Endothelial cell of umbilical vein (primary cell): ENCODE measurements around the gene CNTLN. TPM values are rescaled to one million over a fixed set of nuclear protein-coding genes. Genes with fewer than 3 reads are reported as not detected.
"Not testable (repeated sequence)": the region's sequence is repeated elsewhere in the genome, so short reads cannot be mapped to it uniquely, and the experiment has no call there.

Experiments used
- BruUV-seq: library from RNA; stranded (reverse); fragments of 400-500 nt; replicated peaks from 2 replicates; lab custom pipeline; 2021; lab: Mats Ljungman, UMichigan
- CTCF ChIA-PET: fragments of 300-600, 350-600 bp; sonication (Branson Sonifier 250); formaldehyde crosslinking; loops from one replicate; lab custom pipeline; 2021; ENCODE audit warnings: antibody characterized with exemption, inconsistent platforms; lab: Charles Lee
- POLR2A ChIA-PET: fragments of 300-600, 350-600 bp; sonication (Branson Sonifier 250); formaldehyde crosslinking; loops from one replicate; lab custom pipeline; 2021; ENCODE audit warnings: antibody characterized with exemption, inconsistent platforms; lab: Charles Lee
- DNase-seq: peaks from one replicate; pipeline ENCODE4 v3.0.0-alpha.2; 2011; ENCODE audit warnings: low read depth, low spot score
- FAIRE-seq: peaks from 2 replicates; lab custom pipeline; 2011; peaks lifted over from hg19 to GRCh38; lab: Jason Lieb, UNC
- H2AFZ ChIP-seq: 2 replicates; pipeline ENCODE4 v1.6.0; 2012; ENCODE audit warnings: low read depth, low read length, control low read depth, inconsistent platforms
- H3K27ac ChIP-seq: 2 replicates; pipeline ENCODE4 v1.5.1; 2011; ENCODE audit warnings: low read depth, mild to moderate bottlenecking, control low read depth, low read length, moderate library complexity; ENCODE audit not compliant: insufficient read depth
- H3K27me3 ChIP-seq, 2 experiments: 2 replicates each; pipeline versions ENCODE4 v1.6.0 to v1.6.1; 2011; ENCODE audit warnings: low read length in 2 of 2, mixed read lengths in 1 of 2; ENCODE audit not compliant: control insufficient read depth in 2 of 2, insufficient read depth in 2 of 2
- H3K36me3 ChIP-seq, 2 experiments: 2 replicates in 1 of 2; 3 replicates in 1 of 2; pipeline ENCODE4 v1.5.1; 2011; ENCODE audit warnings: low read length in 2 of 2, mild to moderate bottlenecking in 1 of 2, moderate library complexity in 1 of 2; ENCODE audit not compliant: control insufficient read depth in 2 of 2, insufficient read depth in 2 of 2; ENCODE audit errors: extremely low read depth in 1 of 2
- H3K4me1 ChIP-seq: 3 replicates; pipeline ENCODE4 v1.5.1; 2011; ENCODE audit warnings: mild to moderate bottlenecking, low read length; ENCODE audit not compliant: control insufficient read depth, insufficient read depth; ENCODE audit errors: extremely low read depth
- H3K4me2 ChIP-seq: 2 replicates; pipeline ENCODE4 v1.6.1; 2011; ENCODE audit warnings: low read length, control low read depth, mixed read lengths; ENCODE audit not compliant: insufficient read depth
- H3K4me3 ChIP-seq, 3 experiments: fragments of 200-600 bp in 1 of 3; sonication (generic), shearing (Covaris generic) in 1 of 3; replicated peaks in 1 of 3; 2 replicates each; pipeline ENCODE4 v1.5.1; 2011 to 2016; ENCODE audit warnings: control low read depth in 3 of 3, low read length in 3 of 3, mild to moderate bottlenecking in 2 of 3, inconsistent platforms in 1 of 3, low read depth in 1 of 3, moderate library complexity in 1 of 3; ENCODE audit not compliant: insufficient read depth in 1 of 3
- H3K79me2 ChIP-seq: 2 replicates; pipeline ENCODE4 v1.6.0; 2012; ENCODE audit warnings: low read length, inconsistent platforms; ENCODE audit not compliant: control insufficient read depth, insufficient read depth
- H3K9ac ChIP-seq: replicated peaks from 2 replicates; pipeline ENCODE3; 2011; ENCODE audit warnings: low read length, control low read depth; ENCODE audit not compliant: insufficient read depth; ENCODE audit errors: extremely low read depth
- H3K9me1 ChIP-seq: replicated peaks from 3 replicates; pipeline ENCODE4 v1.6.0; 2011; ENCODE audit warnings: mild to moderate bottlenecking, low read length; ENCODE audit not compliant: control insufficient read depth, insufficient read depth; ENCODE audit errors: extremely low read depth
- H3K9me3 ChIP-seq: replicated peaks from 2 replicates; pipeline ENCODE4 v1.5.1; 2012; ENCODE audit warnings: low read length, inconsistent platforms; ENCODE audit not compliant: control insufficient read depth, insufficient read depth
- H4K20me1 ChIP-seq: replicated peaks from 2 replicates; pipeline ENCODE3; 2011; ENCODE audit warnings: mild to moderate bottlenecking, low read length; ENCODE audit not compliant: control insufficient read depth, insufficient read depth; ENCODE audit errors: extremely low read depth
- CTCF ChIP-seq, 2 donors: IDR thresholded peaks; 1 replicate in 1 of 2; 2 replicates in 1 of 2; pipeline ENCODE4 v1.5.1; 2011; ENCODE audit warnings: low read length in 2 of 2, mild to moderate bottlenecking in 2 of 2, moderate library complexity in 2 of 2, control low read depth in 1 of 2, inconsistent platforms in 1 of 2, low read depth in 1 of 2; ENCODE audit not compliant: insufficient read depth in 1 of 2; ENCODE audit errors: extremely low read depth in 1 of 2
- EZH2 ChIP-seq: IDR thresholded peaks from 2 replicates; pipeline ENCODE4 v1.6.1; 2012; ENCODE audit warnings: borderline replicate concordance, low read depth, mild to moderate bottlenecking, moderate library complexity, low read length, inconsistent platforms; ENCODE audit not compliant: severe bottlenecking
- FOS ChIP-seq: IDR thresholded peaks from 2 replicates; pipeline ENCODE4 v1.6.1; 2011; ENCODE audit warnings: mild to moderate bottlenecking, low read length, moderate library complexity, borderline replicate concordance; ENCODE audit not compliant: insufficient read depth
- GATA2 ChIP-seq: IDR thresholded peaks from 2 replicates; pipeline ENCODE4 v1.7.0; 2011; ENCODE audit warnings: low read depth, mild to moderate bottlenecking, moderate library complexity, mixed read lengths, low read length; ENCODE audit not compliant: insufficient read length, insufficient read depth
- JUN ChIP-seq: IDR thresholded peaks from 2 replicates; pipeline ENCODE4 v1.6.1; 2011; ENCODE audit warnings: borderline replicate concordance, low read depth; ENCODE audit not compliant: insufficient read length, insufficient read depth
- MYC ChIP-seq: IDR thresholded peaks from one replicate; pipeline ENCODE4 v1.6.1; 2011; ENCODE audit warnings: mild to moderate bottlenecking, low read depth, low read length
- POLR2A ChIP-seq: IDR thresholded peaks from 2 replicates; pipeline ENCODE4 v1.6.1; 2012; ENCODE audit warnings: low read depth, mild to moderate bottlenecking, control low read depth, low read length
- POLR2AphosphoS5 ChIP-seq: IDR thresholded peaks from 2 replicates; pipeline ENCODE4 v1.6.1; 2012; ENCODE audit warnings: low read depth, mild to moderate bottlenecking, control low read depth, low read length, moderate library complexity; ENCODE audit not compliant: insufficient read depth
- dilution Hi-C: fragments of 300-500 bp; cut with MboI; formaldehyde crosslinking; loops from one replicate; pipeline ENCODE4 v1.15.0; 2019; ENCODE audit warnings: low sequenced_read_pairs; ENCODE audit not compliant: extremely low pct_ligation_motif_present
- intact Hi-C: fragments of 100-400 bp; cut with micrococcal nuclease; formaldehyde crosslinking; loops from one replicate; pipeline ENCODE4 v1.10.0; 2022
- polyA plus RNA-seq, 4 experiments: library from polyadenylated mRNA; depleted of rRNA in 3 of 4; stranded (reverse) in 3 of 4; unstranded in 1 of 4; fragments of >200 nt; gene quantifications; 2 replicates each; pipeline versions ENCODE4 v1.2.1 to v1.2.3, GENCODE V29; 2011 to 2012; ENCODE audit warnings: missing spikeins in 1 of 4
- total RNA-seq: library from RNA; stranded (reverse); gene quantifications from 2 replicates; pipeline ENCODE4 v1.2.3, GENCODE V29; 2021
- TF ChIP-seq, protein P1 (sequence below): IDR thresholded peaks from 2 replicates; pipeline ENCODE4 v1.6.1; 2011; ENCODE audit not compliant: insufficient read depth, insufficient read length

Gene CNTLN
- total and polyA plus RNA-seq, 2 donors (not counting 3 experiments of a cell fraction or from before 2014, with no cell fraction given), result 3.5 to 15.8 TPM

- Histone ChIP-seq H3K9me3 (no peaks in the 10 kb centered on the region), H3K4me1 (no peaks in the 10 kb centered on the region), H3K9ac (no peak overlapping the region), H3K27me3 (peaks cover 0 to 2% of the 10 kb centered on the region in 2 experiments), H4K20me1 (no peaks in the 10 kb centered on the region), H3K79me2 (no peaks in the 10 kb centered on the region), H3K9me1 (no peaks in the 10 kb centered on the region), H3K4me3 (no peak overlapping the region), H3K27ac (no peak overlapping the region), H3K36me3 (no peaks in the 10 kb centered on the region), H2AFZ (no peak overlapping the region), H3K4me2 (no peak overlapping the region)
- TF ChIP-seq, protein P1, sequence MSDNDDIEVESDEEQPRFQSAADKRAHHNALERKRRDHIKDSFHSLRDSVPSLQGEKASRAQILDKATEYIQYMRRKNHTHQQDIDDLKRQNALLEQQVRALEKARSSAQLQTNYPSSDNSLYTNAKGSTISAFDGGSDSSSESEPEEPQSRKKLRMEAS, result no peak
- no peak for TF ChIP-seq POLR2A
- TF ChIP-seq CTCF (IDR thresholded peaks at IDR 0.05; ENCODE audit: extremely low read depth in 1 of 2, insufficient read depth in 1 of 2, low read depth in 1 of 2, low read length in 2 of 2), result no peak
- no peak for TF ChIP-seq EZH2
- no peak for TF ChIP-seq MYC
- no peak for TF ChIP-seq JUN
- TF ChIP-seq GATA2, result no peak
- TF ChIP-seq FOS, result no peak
- TF ChIP-seq POLR2AphosphoS5, result no peak
- DNase-seq (no peak), FAIRE-seq (no peak)
- CTCF ChIA-PET, result interaction anchor here (1.0 to 2.9 kb wide), 5 partner anchors 9 to 622 kb away, joined by 3 to 13 read pairs (median 4); no protein-coding TSS in a partner anchor
- intact Hi-C loops, result no loop called here
- dilution Hi-C loops, result no loop called here
- POLR2A ChIA-PET, result no interaction called here
- no TSS peak for BruUV-seq
Measured at GRCh38 chr9:17521100-17521855, 386.4 kb downstream of the CNTLN start.

DNA sequence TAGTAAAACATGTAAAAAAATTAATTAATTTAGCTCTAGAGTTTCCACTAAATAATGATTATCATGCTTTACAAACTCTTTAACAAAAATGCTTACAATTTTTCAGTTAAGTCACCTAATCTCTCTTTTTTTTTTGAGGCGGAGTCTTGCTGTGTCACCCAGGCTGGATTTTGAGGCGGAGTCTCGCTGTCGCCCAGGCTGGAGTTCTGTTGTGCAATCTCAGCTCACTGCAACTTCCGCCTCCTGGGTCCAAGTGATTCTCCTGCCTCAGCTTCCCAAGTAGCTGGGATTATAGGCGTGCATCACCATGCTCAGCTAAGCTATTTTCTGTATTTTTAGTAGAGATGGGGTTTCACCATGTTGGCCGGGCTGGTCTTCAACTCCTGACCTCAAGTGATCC lies 391.9 kb downstream of the CNTLN start:
- H3K4me2 ChIP-seq, H3K27me3 ChIP-seq, dilution Hi-C loops, H3K4me3 ChIP-seq, H3K9ac ChIP-seq, H2AFZ ChIP-seq, DNase-seq, H3K9me1 ChIP-seq, H3K27ac ChIP-seq, H4K20me1 ChIP-seq, H3K79me2 ChIP-seq, H3K36me3 ChIP-seq, BruUV-seq, H3K4me1 ChIP-seq, POLR2A ChIA-PET, FAIRE-seq, H3K9me3 ChIP-seq: not testable (repeated sequence)
- intact Hi-C loops, result loop anchor here (5.0 kb wide), 1 partner anchor 1501 kb away; no protein-coding TSS in a partner anchor
- CTCF ChIA-PET, result interaction anchor here (0.8 to 2.5 kb wide), 3 partner anchors 9 to 682 kb away, joined by 3 to 24 read pairs (median 8); no protein-coding TSS in a partner anchor
